HG03139 (cell line): ENCODE measurements around the gene PLXNA4.
"Not testable (repeated sequence)": the region's sequence is repeated elsewhere in the genome, so short reads cannot be mapped to it uniquely, and the experiment has no call there.

Experiments used
- ATAC-seq: cut with Tn5 transposase; IDR thresholded peaks from one replicate; pipeline ENCODE4 v1.9.1; 2021; ENCODE audit not compliant: unreplicated experiment

Gene PLXNA4

DNA sequence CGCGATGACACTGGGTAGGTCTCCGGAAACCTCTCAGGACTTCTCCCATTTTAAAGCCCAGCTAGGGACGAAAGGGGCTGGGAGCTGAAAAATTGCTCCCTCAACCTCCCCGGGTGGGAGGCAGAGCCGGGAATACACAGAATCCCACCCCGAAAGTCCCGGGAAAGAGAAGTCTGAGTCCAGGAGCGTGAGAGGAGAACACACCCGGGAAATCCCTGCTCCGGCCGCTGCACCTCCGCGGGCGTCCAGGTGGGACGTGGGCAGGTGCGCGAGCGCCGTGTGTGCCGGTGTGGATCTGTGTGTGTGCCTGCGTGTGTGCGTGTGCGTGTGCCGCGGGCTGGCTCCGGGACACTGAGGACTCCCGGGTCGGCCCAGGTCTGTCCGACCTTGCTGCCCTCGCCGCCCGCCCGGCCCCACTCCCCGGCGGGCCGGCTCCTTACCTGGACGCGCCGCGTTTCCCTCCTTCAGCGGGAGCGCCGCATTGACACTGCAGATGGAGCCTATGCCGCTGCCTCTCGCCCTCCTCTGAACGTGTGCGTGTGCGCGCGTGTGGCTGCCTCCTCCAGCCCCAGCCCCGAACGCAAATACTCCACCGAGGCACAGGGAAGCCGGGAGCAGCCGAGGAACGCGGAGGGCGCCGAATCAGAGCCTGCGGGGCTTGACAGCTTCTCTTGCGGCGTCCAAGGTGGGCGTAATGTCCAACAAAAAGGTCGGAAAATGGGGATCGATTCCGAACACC lies at the start of gene PLXNA4:
Gene PLXNA4 (minus strand): TSS at position 489 of the 739 bp plus-strand sequence. CDS start 67,777 bp downstream, outside the sequence.
- ATAC-seq: no peak

DNA sequence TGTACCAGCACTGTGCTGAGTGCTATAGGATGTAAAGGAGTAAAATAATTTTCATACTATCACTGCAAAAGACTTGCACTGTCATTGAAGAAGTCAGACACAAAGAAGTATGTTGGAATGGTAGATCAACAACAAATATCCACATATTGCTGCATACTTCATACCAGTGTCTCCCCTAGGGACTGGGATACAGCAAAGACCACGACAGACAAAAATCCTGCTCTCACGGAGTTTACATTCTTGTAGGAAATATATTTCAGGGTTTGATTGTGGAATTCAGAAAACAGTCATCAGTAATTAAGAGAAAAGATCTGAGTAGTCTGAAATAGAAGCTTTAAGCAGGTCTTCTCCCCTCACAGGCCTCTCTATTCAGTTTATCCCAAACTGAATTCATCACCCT lies 49.4 kb upstream of the PLXNA4 start:
- no peak for ATAC-seq

DNA sequence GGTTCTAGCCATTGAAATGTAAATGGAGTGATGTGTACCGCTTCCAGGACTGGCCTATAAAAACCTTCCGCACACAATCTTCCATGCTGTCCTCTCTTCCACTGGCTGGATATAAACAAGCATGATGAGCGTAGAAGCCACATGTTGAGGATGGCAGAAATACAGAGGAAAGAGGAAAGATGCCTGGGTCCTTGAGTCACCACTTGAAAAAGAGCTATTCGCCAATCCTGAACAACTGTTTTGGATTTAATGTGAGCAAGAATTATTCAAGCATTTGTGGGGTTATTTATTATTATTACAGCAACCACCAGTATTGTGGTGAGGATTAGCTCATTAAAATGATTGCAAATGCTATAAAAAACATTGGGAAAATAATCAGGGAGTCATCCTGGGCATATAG lies 45.8 kb upstream of the PLXNA4 start:
- ATAC-seq: no peak

GRCh38 chr7:132619967-132620366 lies 43.7 kb upstream of the PLXNA4 start:
- ATAC-seq: no peak

DNA sequence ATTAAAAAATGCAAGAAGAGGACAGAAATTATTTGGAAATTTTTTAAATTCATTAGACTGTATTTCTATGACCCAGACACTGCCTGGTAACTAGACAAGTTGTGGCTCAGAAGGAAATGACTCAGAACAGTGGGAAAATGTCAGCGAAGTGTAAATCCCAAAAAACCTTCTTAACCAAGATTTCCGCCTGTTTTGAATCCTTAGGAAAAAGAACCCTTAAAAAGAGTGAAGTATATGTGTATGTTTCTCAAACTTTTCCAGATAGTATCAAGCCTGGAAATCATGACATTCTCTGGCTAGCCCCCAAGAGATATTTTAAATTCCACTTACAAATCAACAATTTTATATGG lies 42.7 kb upstream of the PLXNA4 start:
- no peak for ATAC-seq

DNA sequence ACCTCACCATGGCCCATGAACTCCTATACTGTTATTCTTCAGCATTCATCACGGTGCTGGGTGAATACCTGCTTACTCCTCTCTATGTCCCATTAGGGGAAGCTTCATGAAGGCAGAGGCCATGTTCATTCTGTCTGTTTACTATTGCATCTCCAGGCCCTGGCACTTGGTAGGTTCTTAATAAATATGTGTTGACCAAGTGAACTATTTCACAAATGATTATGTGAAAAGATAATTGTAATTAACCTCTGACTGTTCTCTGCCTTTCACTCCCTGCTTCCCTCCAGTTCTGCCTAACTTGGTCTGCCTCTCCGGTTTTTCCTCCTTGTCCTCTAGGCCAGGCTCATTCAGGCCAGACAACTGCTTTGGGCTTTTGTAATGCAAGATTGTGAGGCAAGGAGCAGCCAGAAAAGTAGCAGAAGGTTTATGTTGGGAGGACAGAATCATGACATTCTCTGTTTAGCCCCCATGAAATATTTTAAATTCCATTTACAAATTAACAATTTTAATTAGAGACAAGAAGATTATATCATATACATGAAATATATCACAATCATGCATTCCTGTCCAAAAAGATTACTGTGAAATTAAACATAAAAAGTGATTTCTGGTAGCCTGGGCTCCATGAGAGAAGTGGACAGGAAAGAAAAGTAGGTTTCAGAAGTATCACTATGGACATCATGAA lies 42.1 kb upstream of the PLXNA4 start:
- no peak for ATAC-seq

GRCh38 chr7:132614428-132615318 lies 38.4 kb upstream of the PLXNA4 start:
- no peak for ATAC-seq

DNA sequence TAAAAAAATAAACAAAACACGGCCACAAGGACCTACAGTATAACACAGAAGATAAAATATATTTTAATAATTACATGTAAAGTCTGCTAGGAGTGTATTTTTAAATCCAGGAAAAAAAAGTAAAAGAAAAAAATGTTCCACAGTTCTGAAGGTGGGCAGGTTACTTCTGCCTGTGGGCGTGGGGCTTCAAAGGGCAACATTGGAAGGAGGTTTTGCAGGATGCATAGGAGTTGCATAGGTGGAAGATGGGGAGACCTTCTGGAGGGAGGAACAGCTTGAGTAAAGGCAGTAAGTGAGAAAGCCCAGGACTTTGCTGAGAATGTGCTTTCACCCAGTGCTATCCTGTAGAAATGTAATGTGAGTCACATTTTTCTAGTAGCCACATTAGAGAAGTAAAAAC lies 37.5 kb upstream of the PLXNA4 start:
- no peak for ATAC-seq

GRCh38 chr7:132610995-132611394 lies 34.7 kb upstream of the PLXNA4 start:
- ATAC-seq: no peak

- ATAC-seq: no peak
Measured at GRCh38 chr7:132609906-132610520, 33.7 kb upstream of the PLXNA4 start.

DNA sequence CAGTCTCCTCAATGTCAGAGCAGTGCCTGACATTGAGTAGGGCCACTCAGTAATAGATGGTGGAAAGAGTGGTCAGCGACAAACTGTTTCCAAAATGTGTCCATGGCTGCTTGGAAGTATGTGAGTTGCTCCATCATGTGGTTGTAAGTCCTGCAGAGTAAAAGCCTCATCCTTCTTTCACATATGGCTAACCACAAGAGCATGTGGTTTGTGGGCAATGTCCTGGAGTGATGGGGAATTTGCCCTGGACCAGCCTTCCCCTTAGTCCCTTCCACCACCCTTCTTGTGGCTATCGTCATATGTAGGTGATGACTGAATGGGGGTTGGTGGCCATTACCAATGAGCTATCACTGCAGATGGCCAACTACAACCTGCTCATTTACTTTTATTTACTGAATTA lies 33.0 kb upstream of the PLXNA4 start:
- no peak for ATAC-seq

DNA sequence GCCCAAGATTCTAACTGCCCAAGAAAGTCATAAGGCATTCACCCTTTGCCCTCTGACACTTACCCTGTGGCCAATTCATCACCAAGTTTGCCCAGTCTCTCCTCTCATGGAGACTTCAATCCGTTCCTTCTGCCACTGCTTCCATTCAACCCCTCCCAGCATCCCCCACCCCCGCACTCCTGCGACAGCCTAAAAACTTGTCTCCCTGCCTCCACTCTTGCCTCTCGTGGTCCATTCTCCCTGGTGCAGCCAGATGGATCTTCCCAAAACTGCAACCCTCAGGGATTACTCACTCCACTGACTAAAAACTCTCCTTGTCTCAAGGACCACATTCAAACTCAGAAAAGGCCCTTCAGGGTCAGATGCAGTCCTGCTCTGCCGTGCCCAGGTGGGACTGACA lies 32.3 kb upstream of the PLXNA4 start:
- ATAC-seq: no peak

- ATAC-seq: no peak
Measured at GRCh38 chr7:132607656-132608055, 31.4 kb upstream of the PLXNA4 start.

DNA sequence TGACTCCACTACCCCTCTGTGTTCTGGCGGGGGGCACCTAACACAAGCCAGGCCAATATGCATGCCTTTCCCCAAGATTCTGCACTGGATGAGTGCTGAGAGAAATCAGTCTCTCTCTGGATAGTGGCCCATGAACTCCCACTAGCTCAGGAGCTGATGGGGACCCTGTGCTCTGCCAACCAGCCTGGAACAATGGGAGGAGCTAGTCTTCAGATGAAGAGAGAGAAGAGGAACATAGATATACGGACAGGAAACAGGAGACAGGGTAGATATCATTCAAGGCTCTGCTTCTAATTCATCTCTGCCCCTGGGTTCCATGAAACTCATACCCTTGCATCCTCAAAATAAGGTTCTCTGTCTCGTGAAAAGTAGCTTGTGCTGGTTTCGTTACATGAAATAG lies 27.9 kb upstream of the PLXNA4 start:
- ATAC-seq: no peak

DNA sequence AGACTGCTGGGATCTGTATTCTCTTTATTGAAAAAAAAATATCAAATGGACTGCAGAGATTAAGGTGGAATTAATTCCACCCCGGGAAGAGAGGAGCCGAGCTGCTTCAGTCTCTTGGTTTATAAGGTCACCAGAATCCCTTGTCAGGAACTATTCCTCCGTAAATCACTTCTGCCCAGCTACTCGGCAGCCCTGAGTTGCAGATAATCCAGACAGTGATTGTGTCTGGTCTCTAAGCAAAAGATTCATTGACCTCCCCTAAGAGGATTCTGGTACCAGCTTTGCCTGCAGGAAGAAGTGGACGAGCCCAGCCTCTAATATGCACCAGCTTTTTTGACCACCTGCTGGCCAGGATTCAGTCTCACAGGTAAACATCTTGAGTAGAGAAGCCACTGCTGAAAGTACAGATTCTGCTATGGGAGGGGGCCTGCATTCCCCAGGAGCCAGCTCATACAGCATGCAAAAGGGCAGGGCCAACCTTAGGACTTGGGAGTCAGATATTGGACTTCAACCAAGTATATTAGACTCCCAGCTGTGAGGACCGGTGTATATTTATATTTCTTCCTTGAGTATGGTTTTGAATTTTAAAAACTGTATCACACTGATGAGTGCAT lies 27.1 kb upstream of the PLXNA4 start:
- ATAC-seq: no peak

DNA sequence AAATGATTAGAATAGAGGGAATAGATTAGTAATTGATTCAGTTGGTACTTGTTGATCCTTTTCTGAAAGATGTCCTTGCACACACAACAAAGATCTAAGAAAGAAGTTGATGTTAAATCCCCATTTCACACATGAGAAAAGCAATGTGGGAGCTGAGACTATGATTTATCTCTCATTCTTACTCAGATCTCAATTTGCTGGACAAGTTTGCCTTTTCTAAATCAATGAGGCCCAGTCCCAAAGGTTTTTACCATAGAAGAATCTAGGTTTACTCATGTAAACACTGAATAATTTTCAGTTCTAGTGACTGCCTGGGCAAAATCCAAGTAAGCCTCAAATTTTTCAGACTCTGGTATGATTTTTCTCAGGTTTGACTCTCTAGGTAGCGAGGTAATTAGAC lies 25.5 kb upstream of the PLXNA4 start:
- ATAC-seq: no peak

DNA sequence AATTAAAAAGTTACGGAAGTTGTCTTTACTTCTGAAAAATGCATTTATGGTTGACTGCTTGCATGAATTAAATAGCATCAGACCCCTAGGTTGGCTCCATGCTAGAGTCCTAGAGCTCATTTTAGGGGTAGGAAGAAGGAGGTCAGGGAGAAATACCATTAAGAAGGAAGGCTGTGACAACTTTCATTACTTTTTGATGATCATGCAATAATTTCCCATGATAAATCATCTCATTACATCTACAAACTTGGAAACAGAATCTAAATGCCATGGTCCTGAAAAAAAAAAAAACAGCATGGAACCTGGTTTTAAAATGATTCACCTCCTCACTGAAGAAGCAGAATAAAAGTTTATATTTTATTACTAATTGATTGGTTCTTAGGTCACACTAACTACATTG lies 20.3 kb upstream of the PLXNA4 start:
- ATAC-seq: no peak

- ATAC-seq: not testable (repeated sequence)
Measured at GRCh38 chr7:132594741-132595140, 18.5 kb upstream of the PLXNA4 start.

DNA sequence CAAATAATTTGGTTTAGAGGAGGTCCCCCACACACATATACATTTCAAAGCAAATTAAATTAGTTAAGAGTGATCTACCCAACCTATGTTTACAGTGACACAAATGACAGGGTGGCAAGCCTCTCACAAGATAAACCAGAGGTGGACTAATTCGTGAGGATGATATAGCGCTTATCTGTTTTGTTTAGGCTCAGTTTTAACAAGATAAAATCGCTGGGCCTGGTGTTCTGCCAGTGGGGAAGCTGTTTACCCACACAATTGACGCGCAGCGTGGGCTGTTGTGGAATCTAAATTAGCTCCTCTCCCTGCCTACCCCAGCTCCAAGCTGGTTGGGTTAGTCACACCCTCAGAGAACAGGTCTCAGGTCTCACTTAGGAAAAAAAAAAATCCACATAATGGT lies 16.7 kb upstream of the PLXNA4 start:
- ATAC-seq: no peak

DNA sequence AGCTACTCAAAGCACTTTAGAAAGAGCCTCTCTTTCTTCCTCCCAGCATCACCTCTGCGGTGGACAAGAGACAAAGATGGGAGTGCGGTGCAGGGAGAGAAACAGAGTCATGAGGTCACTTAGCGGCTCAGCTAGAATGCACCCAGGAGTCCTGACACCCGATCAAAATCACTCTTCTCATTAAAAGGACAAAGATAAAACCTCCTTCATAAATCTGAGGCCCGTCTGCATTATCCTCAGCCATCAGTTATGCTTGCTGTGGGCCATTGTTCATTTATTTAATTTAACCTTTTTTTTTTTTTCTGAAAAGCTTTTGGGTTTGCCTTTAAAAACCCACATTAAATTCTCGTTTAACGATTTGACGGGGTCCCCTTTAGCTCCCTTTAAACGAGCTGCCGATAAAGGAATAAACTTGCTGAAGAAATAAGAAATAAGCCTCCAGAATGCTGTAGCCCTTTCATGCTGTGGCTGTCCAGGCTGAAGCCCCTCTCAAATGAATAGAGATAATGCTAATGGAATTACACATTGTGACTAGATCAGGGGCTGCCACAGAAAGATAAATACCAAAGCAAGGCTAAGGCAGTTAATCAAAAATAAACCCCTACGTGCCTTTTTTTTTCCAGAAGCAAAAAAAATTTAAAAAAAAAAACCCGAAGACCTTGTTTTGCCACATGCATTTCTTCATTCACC lies 16.1 kb upstream of the PLXNA4 start:
- ATAC-seq: no peak
